Ovary (tissue), 9 donors: ENCODE data around the gene SMG1. TPM values are rescaled to one million over a fixed set of nuclear protein-coding genes. Genes with fewer than 3 reads are reported as not detected.

Experiments
- DNase-seq, 5 donors: peaks; one replicate each; pipeline ENCODE4 v3.0.0-alpha.2; 2019 to 2020
- H3K27ac ChIP-seq, 2 donors: fragments of 200-600 bp; one replicate each; pipeline versions ENCODE4 v1.5.1 to v1.8.0; 2019 to 2022
- H3K27me3 ChIP-seq: fragments of 200-600 bp; one replicate; pipeline ENCODE4 v1.8.0; 2022
- H3K36me3 ChIP-seq: fragments of 200-600 bp; sonication (generic); one replicate; pipeline ENCODE4 v1.5.1; 2019
- H3K4me1 ChIP-seq: one replicate; pipeline ENCODE4 v1.8.1; 2013; ENCODE audit warnings: mild to moderate bottlenecking, moderate library complexity; ENCODE audit not compliant: insufficient read depth
- H3K4me3 ChIP-seq: fragments of 200-600 bp; sonication (generic); one replicate; pipeline ENCODE4 v1.5.1; 2017
- H3K9me3 ChIP-seq, 2 donors: fragments of 200-600 bp in 1 of 2; sonication (generic) in 1 of 2; one replicate each; pipeline versions ENCODE4 v1.5.1 to v1.8.1; 2013 to 2019; ENCODE audit warnings: mild to moderate bottlenecking in 1 of 2, moderate library complexity in 1 of 2
- EP300 ChIP-seq: sonication (generic); formaldehyde crosslinking; IDR thresholded peaks from one replicate; pipeline ENCODE4 v1.6.1; 2017; ENCODE audit warnings: antibody characterized with exemption
- POLR2A ChIP-seq: fragments of 450-650 bp; IDR thresholded peaks from one replicate; pipeline ENCODE4 v1.6.1; 2017; ENCODE audit warnings: antibody characterized with exemption, mild to moderate bottlenecking, moderate library complexity
- WGBS, 3 donors: extraction: QIAGEN DNeasy Blood & Tissue Kit in 1 of 3; methylation state at CpG; one replicate each; pipeline versions ENCODE4 v1.1.5 to v1.1.7; 2013 to 2017; 5-methylcytosine and 5-hydroxymethylcytosine counted together
- intact Hi-C, 4 donors: fragments of 100-400 bp; cut with DNase I; formaldehyde crosslinking; loops; one replicate each; pipeline versions ENCODE4 v1.11.0 to v1.15.1; 2022 to 2023
- polyA plus RNA-seq, 2 donors: library from polyadenylated mRNA; stranded (reverse); fragments of 200-250 nt in 1 of 2; fragments of 350-450 nt in 1 of 2; fragmentation: Illumina TruSeq in 1 of 2; extraction: RNeasy Lipid Tissue Mini Kit (QIAGEN cat#74804) in 1 of 2; gene quantifications; one replicate each; pipeline ENCODE4 v1.2.3, GENCODE V29; 2013 to 2014
- total RNA-seq, 7 donors: library from RNA; depleted of rRNA in 2 of 7; stranded (reverse); fragments of >200 nt in 2 of 7; fragmentation: NEBNext Ultra II Directional in 3 of 7; extraction: Animal tissue kit (Norgen Biotek cat#: 25700) in 3 of 7; gene quantifications; one replicate each; pipeline versions ENCODE4 v1.1.0 to v1.2.4, GENCODE V29; 2016 to 2023
- TF ChIP-seq, protein P1 (sequence below), 3 donors: fragments of 450-650 bp in 2 of 3; fragments of 200-600 bp in 1 of 3; IDR thresholded peaks; one replicate each; pipeline versions ENCODE4 v1.5.1 to v1.8.0; 2016 to 2022; ENCODE audit warnings: antibody characterized with exemption in 3 of 3, mild to moderate bottlenecking in 1 of 3
- donor health status: DM: no; HTN: no; CAD: no; lungs with moderate emphysema.
- donor health status: DM: no; HTN: no; CAD: no.
- donor health status: Bipolar disorder and iron deficiency.
- donor health status: DM: yes; HTN: yes; CAD: no.
- donor health status: DM: no; HTN: no; CAD: no.
- donor health status: DM: yes; HTN: yes; CAD: no.

The SMG1 gene
- total and polyA plus RNA-seq, 9 donors, result 12.5 to 94.5 (median 61.1) TPM

- Histone ChIP-seq H3K9me3 (no peaks in the 10 kb centered on the region), H3K36me3 (no peaks in the 10 kb centered on the region), H3K4me3 (no peak overlapping the region), H3K4me1 (no peaks in the 10 kb centered on the region), H3K27me3 (no peaks in the 10 kb centered on the region), H3K27ac (no peak overlapping the region)
- WGBS, 3 donors, result 83 to 85% (median 85%) methylated on average over 4 of the region's 4 CpGs
- TF ChIP-seq EP300 (no peak), POLR2A (no peak)
- TF ChIP-seq, protein P1, sequence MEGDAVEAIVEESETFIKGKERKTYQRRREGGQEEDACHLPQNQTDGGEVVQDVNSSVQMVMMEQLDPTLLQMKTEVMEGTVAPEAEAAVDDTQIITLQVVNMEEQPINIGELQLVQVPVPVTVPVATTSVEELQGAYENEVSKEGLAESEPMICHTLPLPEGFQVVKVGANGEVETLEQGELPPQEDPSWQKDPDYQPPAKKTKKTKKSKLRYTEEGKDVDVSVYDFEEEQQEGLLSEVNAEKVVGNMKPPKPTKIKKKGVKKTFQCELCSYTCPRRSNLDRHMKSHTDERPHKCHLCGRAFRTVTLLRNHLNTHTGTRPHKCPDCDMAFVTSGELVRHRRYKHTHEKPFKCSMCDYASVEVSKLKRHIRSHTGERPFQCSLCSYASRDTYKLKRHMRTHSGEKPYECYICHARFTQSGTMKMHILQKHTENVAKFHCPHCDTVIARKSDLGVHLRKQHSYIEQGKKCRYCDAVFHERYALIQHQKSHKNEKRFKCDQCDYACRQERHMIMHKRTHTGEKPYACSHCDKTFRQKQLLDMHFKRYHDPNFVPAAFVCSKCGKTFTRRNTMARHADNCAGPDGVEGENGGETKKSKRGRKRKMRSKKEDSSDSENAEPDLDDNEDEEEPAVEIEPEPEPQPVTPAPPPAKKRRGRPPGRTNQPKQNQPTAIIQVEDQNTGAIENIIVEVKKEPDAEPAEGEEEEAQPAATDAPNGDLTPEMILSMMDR (IDR thresholded peaks at IDR 0.05), result no peak
- intact Hi-C loops, result no loop called here
- DNase-seq, result no peak
Observed at GRCh38 chr16:18834864-18835263, 91.3 kb downstream of the SMG1 start.

GRCh38 chr16:18833707-18834505 lies 92.3 kb downstream of the SMG1 start:
- Histone ChIP-seq H3K27me3 (no peaks in the 10 kb centered on the region), H3K36me3 (no peaks in the 10 kb centered on the region)

GRCh38 chr16:18832613-18833012 lies 93.6 kb downstream of the SMG1 start:
- no peaks in the 10 kb centered on the region for H3K9me3 ChIP-seq
- WGBS, 3 donors, result 87 to 91% (median 91%) methylated on average over 8 of the region's 8 CpGs
- no peaks in the 10 kb centered on the region for H3K36me3 ChIP-seq
- TF ChIP-seq, protein P1 (IDR thresholded peaks at IDR 0.05), result no peak
- TF ChIP-seq POLR2A (no peak), EP300 (no peak)
- intact Hi-C loops, result no loop called here
- H3K27me3 ChIP-seq, result no peaks in the 10 kb centered on the region
- no peak for DNase-seq
- H3K27ac ChIP-seq, result no peak overlapping the region
- no peak overlapping the region for H3K4me3 ChIP-seq
- no peaks in the 10 kb centered on the region for H3K4me1 ChIP-seq

More at GRCh38 chr16:18833707-18834505, 92.3 kb downstream of the SMG1 start:
- H3K9me3 ChIP-seq, result no peaks in the 10 kb centered on the region
- WGBS, 3 donors, result 90 to 91% (median 91%) methylated on average over 9 of the region's 9 CpGs
- H3K4me1 ChIP-seq, result no peaks in the 10 kb centered on the region
- DNase-seq, result no peak
- intact Hi-C loops, result no loop called here
- H3K4me3 ChIP-seq, result no peak overlapping the region
- no peak overlapping the region for H3K27ac ChIP-seq
- TF ChIP-seq, protein P1 (IDR thresholded peaks at IDR 0.05), result no peak
- no peak for TF ChIP-seq POLR2A
- TF ChIP-seq EP300, result no peak

DNA sequence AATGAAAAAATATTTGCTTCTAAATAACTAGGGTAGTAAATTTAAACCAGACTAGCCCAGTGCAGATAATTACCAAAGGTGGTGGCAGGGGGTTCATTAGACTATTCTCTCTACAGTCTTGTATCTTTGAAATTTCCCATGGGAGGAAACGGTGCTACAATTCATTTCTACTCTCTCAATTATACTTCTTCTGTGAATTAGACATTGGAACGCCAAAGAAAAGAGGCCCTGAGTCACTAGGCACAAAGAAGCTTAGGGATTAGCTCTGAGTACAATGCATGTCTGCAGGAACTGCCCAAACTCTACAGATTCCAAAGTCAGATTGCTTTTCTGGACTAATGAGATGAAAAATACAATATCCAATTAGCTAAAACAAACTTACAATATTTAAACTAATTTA lies 94.2 kb downstream of the SMG1 start:
- DNase-seq, result no peak
- TF ChIP-seq EP300 (no peak), POLR2A (no peak)
- 87 to 91% (median 88%) methylated on average over 2 of the region's 2 CpGs for WGBS, 3 donors
- H3K27me3 ChIP-seq, result no peaks in the 10 kb centered on the region
- no peaks in the 10 kb centered on the region for H3K9me3 ChIP-seq
- H3K36me3 ChIP-seq, result no peaks in the 10 kb centered on the region
- H3K4me3 ChIP-seq, result no peak overlapping the region
- no peaks in the 10 kb centered on the region for H3K4me1 ChIP-seq
- intact Hi-C loops, result no loop called here
- H3K27ac ChIP-seq, result no peak overlapping the region

GRCh38 chr16:18829251-18829650 lies 97.0 kb downstream of the SMG1 start:
- DNase-seq, result no peak
- H3K4me1 ChIP-seq, result no peaks in the 10 kb centered on the region
- no peaks in the 10 kb centered on the region for H3K27me3 ChIP-seq
- 97 to 98% (median 97%) methylated on average over 6 of the region's 6 CpGs for WGBS, 3 donors
- no peak overlapping the region for H3K4me3 ChIP-seq
- TF ChIP-seq EP300, result no peak
- no peak for TF ChIP-seq POLR2A
- TF ChIP-seq, protein P1 (IDR thresholded peaks at IDR 0.05), result no peak
- H3K9me3 ChIP-seq, result no peaks in the 10 kb centered on the region
- no peaks in the 10 kb centered on the region for H3K36me3 ChIP-seq
- H3K27ac ChIP-seq, result no peak overlapping the region
- intact Hi-C loops, result no loop called here
